ENCODE results near the gene C10orf120. TPM values are rescaled to one million over a fixed set of nuclear protein-coding genes. Genes with fewer than 3 reads are reported as not detected.

C10orf120 gene
- total RNA-seq, 1 donor from 2014 or later = not detected

DNA sequence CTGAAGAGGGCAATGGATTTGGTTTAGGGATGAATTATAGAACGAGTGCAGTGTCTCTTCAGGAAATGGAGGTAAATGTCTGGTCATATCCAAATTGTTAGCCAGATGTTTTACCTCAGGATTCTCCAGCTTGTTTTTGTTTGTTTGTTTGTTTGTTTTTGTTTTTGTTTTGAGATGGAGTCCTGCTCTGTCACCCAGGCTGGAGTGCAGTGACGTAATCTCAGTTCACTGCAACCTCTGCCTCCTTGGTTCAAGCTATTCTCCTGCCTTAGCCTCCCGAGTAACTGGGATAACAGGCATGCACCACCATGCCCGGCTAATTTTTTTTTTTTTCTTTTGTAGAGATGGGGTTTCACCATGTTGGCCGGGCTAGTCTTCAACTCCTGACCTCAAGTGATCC lies 6.9 kb downstream of the C10orf120 start:
- peaks cover 34% of the 10 kb centered on the region for H3K27me3 Mint-ChIP-seq
- TF ChIP-seq, protein P1, sequence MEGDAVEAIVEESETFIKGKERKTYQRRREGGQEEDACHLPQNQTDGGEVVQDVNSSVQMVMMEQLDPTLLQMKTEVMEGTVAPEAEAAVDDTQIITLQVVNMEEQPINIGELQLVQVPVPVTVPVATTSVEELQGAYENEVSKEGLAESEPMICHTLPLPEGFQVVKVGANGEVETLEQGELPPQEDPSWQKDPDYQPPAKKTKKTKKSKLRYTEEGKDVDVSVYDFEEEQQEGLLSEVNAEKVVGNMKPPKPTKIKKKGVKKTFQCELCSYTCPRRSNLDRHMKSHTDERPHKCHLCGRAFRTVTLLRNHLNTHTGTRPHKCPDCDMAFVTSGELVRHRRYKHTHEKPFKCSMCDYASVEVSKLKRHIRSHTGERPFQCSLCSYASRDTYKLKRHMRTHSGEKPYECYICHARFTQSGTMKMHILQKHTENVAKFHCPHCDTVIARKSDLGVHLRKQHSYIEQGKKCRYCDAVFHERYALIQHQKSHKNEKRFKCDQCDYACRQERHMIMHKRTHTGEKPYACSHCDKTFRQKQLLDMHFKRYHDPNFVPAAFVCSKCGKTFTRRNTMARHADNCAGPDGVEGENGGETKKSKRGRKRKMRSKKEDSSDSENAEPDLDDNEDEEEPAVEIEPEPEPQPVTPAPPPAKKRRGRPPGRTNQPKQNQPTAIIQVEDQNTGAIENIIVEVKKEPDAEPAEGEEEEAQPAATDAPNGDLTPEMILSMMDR (conservative IDR thresholded peaks at IDR 0.05) = no peak

DNA sequence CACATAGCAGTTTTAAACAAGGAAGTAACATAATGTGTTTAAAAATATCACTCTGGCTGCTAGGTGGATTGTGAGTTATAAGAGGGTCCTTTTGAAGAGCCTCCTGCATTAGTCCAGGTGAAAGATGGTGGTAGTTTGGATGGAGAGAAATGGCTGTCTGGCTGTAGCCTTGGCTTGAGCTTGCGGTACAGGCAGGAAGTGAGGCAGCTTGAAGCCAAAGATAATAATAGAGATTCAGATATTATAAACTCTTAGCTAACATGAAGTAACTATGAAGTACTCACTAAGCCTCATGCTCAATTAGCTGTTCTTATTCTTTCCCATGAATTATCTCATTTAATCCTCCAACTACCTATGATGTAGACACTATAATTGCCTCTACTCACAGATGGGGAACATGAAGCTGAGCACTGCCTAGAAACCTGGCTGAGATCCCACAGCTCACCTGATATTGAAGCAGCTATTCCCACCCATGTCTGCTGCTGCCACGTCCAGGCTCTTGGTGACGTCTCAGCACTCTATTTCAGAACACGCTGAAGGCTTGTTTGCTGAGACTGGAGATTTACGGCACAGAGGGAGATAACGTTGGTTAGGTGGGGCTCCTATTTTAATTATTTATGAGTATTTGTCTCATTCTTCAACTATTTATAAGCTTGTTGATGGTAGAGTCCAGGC lies 10.4 kb downstream of the C10orf120 start:
- H3K27ac Mint-ChIP-seq = no peak overlapping the region
- no peak overlapping the region for H3K4me3 Mint-ChIP-seq
- no peak for DNase-seq (ENCODE audit: extremely low spot score, unreplicated experiment)
- peaks cover 50% of the 10 kb centered on the region for H3K27me3 Mint-ChIP-seq
- no peaks in the 10 kb centered on the region for H3K9me3 Mint-ChIP-seq
- H3K4me1 Mint-ChIP-seq (ENCODE audit: unreplicated experiment) = peaks cover 4% of the 10 kb centered on the region
- H3K36me3 Mint-ChIP-seq = no peaks in the 10 kb centered on the region
- TF ChIP-seq, protein P1 (conservative IDR thresholded peaks at IDR 0.05) = no peak

More for the DNA sequence above, 6.9 kb downstream of the C10orf120 start:
- Mint-ChIP-seq H3K4me1 (ENCODE audit: unreplicated experiment) (peaks cover 4% of the 10 kb centered on the region), H3K4me3 (no peak overlapping the region), H3K27ac (no peak overlapping the region), H3K36me3 (no peaks in the 10 kb centered on the region), H3K9me3 (no peaks in the 10 kb centered on the region)
- no peak for DNase-seq (ENCODE audit: extremely low spot score, unreplicated experiment)

DNA sequence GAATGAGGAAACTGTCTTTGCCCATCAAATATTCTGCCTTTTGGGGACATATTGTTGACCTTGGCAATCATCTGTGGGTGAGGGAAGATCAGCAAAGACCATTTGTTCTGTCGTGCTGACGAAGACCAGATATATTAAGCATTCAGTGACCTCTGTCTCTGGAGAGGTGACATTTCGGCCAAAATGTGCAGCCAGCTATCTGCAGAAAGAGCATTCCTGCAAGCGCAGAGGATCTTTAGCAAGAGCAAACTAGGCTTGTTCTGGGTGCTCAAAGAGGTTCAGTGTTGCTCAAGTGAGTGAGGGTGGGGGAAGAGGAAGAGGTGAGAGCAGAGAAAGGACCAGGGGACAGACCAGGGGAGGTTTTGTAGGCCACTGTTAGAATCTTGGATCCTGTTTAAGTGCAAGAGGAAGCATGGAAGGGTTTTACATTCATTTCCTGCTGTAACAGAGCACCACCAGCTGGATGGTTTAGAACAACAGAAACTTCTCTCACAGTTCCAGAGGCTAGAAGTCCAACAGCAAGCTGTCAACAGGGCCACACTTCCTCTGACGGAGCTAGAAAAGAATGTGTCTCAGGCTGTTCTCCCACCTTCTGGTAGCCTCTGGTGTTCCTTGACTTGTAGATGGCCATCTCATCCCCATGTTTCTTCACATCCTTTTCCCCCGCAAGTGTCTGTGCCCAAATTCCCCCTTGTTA lies 11.2 kb downstream of the C10orf120 start:
- DNase-seq (ENCODE audit: extremely low spot score, unreplicated experiment) = no peak
- no peaks in the 10 kb centered on the region for H3K36me3 Mint-ChIP-seq
- H3K27ac Mint-ChIP-seq = peak overlapping the region; percentile 57
- H3K9me3 Mint-ChIP-seq = no peaks in the 10 kb centered on the region
- H3K4me3 Mint-ChIP-seq = no peak overlapping the region
- H3K27me3 Mint-ChIP-seq = peaks cover 57% of the 10 kb centered on the region
- TF ChIP-seq, protein P1 (conservative IDR thresholded peaks at IDR 0.05) = no peak
- H3K4me1 Mint-ChIP-seq (ENCODE audit: unreplicated experiment) = peaks cover 4% of the 10 kb centered on the region

DNA sequence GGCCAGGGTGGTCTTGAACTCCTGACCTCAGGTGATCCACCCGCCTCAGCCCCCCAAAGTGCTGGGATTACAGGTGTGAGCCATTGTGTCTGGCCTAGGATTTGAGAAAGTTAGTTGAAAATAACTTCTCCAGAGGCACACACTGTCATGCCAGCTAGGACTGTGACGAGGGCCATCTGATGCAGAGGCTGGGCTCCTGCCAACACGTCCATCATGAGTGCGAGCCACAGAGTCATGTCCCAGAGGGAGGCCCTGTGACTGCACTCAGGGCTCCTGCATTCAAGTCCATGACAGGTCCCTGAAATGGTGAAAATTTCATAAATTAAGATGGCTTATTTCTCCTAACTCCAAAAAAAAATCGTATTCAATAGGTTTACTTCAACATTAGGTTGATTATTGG lies 17.1 kb downstream of the C10orf120 start:
- Mint-ChIP-seq H3K9me3 (no peaks in the 10 kb centered on the region), H3K36me3 (no peaks in the 10 kb centered on the region), H3K27me3 (peaks cover 36% of the 10 kb centered on the region), H3K4me3 (no peak overlapping the region), H3K27ac (no peak overlapping the region), H3K4me1 (ENCODE audit: unreplicated experiment) (no peaks in the 10 kb centered on the region)
- no peak for DNase-seq (ENCODE audit: extremely low spot score, unreplicated experiment)
- TF ChIP-seq, protein P1 (conservative IDR thresholded peaks at IDR 0.05) = no peak

DNA sequence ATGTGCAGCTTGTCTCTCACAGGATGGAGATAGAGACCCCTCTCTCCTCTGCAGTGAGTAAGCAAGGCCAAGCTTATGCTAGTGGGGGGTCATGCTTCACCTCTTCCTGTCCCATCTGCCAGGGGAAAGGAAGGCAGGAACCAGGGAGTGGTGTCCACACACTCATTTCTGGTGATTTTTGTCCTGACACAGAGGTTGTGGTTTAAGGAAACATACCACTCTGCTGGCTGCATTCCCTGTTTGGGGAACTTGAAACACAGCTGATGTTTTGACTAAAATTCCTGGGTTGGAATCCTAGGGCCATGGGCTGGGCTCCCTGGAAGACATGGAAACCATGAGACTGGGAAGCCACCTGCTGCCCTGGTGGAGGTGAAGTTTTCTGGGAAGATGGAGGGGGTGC lies 21.4 kb downstream of the C10orf120 start:
- H3K4me3 Mint-ChIP-seq = no peak overlapping the region
- H3K36me3 Mint-ChIP-seq = no peaks in the 10 kb centered on the region
- no peaks in the 10 kb centered on the region for H3K4me1 Mint-ChIP-seq (ENCODE audit: unreplicated experiment)
- H3K9me3 Mint-ChIP-seq = no peaks in the 10 kb centered on the region
- peaks cover 33% of the 10 kb centered on the region for H3K27me3 Mint-ChIP-seq
- TF ChIP-seq, protein P1 (conservative IDR thresholded peaks at IDR 0.05) = no peak
- DNase-seq (ENCODE audit: extremely low spot score, unreplicated experiment) = no peak
- no peak overlapping the region for H3K27ac Mint-ChIP-seq
